Fibroblast of skin of abdomen (primary cell): ENCODE data around the gene CCDC127.

Experiments
- DNase-seq: peaks from one replicate; pipeline ENCODE4 v3.0.0-alpha.2; 2013

Gene CCDC127

DNA sequence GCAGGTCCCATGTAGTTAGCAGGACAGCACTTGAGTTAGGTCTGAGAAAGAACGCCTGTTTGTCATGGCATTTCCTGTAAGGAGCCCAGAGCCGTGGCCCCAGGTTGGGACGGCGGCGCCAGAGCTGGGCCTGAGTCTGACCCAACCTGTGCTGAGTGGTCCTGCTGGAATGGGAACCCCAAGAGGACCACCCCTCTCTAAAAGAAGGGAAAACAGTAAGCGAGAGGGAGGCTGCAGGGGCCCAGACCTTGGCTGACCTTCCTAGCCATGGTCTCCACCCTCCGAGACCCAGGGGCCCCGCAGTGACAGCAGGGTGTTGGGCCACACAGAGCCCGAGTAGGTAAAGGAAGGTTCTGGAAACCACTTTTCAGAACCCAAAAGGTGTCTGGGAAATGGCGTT is 28.5 kb downstream of the CCDC127 start:
- no peak for DNase-seq

DNA sequence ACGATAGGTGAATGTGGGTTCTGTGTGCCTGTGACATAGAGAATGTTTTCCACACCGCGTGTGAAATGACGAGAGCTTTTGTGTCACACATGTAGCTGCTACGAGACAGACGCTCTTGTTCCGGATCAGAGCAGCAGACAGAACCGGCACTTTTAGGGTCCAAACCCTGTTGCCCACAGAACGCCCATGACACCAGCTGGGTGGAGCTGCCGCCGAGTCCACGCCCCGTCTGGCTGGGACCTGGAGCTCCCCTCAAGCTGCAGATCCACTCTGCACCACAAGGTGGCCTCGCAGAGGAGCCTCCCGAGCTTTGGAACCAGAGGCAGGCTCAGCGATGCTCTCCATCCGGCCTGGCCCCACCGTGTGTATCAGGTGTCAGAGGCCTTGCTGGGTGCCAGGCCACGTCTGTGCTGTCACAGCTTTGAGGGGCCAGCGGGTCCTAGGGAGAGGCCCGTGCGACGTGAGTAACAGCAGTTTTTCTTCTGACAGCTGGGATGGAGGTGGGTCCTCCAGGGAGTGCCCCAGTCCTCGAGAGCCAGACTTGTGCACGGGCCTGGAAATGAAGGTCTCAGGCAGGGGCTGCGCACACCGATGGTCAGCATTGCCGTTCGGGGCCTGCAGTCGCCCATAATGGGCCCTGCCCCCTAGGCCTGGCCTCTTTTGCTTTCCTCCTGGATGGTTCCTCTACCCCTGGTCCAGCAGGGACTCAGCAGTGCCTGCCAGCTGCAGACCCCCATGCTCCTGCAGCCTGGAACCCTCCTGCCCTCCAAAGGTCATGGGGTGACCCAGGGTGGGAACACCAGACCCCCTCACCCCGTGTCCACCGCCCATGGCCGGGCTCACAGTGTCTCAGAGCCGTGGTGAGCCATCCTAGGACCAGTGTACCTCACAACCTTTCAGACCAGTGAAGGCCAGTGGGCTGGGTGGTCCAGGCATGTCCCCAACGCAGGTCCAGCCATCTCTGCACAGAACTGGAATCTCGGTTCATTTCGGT is 29.2 kb downstream of the CCDC127 start:
- DNase-seq: peak; percentile 79

DNA sequence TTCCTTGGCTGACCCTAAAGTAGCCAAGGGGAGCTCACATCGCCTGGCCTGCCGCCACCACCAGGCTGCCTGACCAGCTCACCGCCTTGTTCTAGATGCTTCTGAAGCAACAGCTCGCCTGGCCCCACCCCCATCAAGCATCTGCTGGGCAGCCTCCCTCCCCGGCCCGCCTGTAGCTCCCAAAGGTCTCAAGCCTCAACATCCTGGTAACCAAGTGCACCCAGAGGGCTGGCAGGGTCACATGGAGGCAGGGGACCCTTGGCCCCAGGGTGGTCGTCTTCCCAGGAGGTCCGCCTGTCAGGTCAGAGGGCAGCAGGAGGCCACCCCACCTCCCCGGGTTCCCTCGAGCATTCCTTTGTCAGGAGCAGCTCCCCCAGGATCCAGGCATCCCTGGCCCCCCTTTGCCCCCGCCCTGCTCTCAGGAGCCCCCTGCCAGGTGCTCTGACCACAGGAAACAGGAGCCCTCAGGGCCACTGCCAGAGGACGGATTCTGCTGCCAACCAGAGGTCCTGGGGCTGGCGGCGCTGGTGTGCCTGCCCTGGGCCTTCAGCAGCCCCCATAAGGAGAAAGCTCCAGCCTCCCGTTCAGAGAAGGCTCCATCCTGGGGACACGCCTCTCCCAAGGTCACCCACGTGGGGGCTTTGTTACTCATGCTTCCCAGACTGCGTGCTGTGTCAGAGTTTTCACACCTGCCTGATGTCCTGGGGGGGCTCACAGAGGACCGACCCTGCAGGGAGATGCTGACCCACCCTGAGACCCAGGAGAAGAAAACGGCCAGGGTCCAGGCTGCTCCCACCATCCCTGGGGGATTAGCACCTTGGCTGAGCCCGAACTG is 30.1 kb downstream of the CCDC127 start:
- DNase-seq: no peak

DNA sequence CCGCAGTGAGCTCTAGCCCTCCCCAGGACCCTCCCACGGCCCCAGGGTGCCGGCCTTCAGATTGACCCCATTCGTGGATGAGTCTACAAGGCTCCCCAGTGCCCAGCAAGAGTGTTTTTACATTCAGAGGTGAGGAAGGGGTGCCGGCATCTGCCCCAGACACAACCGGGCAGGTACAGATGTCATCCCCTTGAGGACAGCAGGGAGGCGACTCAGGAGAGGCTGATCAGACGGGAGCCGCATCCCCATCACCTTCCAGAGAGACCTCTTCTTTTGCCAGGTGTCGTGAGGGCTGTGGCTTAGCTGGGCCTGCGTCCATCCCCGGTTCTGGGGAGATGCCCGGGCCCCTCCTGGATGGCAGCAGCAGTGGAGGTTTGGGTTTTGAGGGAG is 30.9 kb downstream of the CCDC127 start:
- DNase-seq: no peak

DNA sequence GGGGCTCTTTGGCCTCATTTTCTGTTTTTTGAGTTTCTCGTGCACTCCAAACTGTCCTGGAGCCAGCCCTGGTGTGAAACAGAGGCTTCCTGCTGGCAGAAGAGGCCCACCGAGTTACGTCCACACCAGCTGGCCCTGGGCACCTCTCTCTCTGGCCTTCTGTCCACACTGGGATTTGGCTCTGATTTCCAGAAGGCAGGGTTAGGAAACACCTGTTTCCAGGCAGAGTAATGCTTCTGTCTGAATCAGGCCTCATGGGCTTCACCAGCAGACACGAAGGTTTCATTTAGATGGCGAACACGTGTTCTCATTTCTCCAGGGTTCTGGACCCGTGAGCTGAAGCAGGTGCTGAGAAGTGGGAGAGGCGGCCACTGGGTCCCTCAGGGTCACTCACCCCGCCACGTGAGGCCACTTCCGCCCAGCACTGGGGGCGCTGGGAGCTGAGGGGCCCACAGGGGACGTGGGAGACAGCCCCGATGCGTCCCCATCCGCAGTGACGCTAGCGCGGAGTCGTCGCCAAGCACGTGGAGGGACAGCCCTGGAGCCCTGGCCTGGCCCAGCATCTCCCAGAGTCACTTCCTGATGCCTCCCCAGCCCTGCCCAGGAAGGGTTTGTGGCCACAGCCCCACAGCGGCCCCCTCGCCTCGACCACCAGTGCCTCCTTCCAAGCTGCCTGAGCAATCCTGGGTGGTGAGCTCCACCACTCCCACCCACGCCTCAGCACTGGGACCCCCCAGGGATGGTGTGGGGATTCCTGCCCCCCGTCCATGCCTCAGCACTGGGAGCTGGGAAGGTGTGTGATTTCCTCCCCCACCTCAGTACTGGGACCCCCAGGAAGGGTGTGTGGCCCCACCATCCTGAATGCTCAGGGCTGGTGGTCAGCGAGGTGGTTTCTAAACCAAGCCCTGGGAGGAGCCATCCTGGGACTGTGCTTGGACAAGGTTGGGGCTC is 31.6 kb downstream of the CCDC127 start:
- DNase-seq: no peak

DNA sequence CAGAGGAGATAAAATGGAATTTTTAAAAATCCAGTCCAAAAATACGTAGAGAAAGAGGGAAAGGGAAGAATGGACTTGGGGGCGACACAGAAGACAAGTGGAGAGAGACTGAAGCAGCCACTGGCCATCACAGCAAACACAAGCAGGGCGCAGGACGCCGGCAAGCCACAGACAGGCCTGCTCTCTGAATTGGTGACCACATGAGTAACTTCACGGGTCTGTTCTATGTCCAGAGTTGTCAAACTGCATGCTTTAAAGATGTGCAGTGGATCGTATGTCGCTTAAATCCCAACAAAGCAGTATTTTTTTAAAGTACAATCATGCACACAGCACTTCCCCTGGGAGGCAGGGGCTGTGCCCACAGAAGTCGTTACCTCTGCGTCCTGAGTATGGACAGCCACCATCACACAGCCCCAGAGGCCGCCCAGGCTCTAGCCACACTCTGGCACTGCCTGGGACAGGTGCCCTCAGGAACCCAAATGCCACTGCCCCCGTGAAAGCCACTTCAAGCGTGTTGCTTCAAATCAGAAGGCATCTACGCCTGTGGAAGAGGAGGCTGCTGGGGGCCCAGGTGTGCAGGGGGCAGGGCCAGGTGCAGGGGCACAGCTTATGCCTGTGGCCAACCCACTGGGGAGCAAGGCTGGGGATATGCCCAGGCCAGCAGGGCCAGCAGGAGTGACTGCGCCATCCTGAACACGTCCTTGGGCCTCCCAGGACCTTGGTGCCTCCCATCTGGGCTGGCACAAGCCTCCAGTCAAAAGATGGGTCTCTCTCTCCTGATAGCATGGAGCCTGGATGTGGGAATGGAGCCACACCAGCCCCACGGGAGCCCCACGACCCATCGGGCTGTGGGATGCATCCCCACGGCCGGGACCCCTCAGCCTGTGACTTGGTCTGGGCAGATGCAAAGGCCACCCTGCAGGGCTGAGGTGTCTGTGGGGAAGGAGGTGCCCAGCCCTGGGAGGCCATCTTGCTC is 32.6 kb downstream of the CCDC127 start:
- no peak for DNase-seq

DNA sequence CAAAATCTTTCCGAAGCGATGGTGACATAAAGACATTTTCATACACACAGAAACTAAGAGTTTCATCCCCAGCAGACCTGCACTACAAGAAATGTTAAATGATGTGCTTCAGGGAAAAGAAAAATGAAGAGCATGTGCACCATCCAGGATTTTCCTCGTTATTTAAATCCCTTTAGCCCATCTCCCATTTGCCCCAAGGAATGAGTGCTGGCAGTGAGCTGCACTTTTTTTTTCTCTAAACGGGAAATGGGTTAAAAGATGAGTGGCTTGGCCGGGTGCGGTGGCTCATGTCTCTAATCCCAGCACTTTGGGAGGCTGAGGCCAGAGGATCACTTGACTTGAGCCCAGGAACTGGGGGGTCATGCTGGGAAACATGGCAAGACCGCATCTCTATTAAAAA is 33.5 kb downstream of the CCDC127 start:
- no peak for DNase-seq

DNA sequence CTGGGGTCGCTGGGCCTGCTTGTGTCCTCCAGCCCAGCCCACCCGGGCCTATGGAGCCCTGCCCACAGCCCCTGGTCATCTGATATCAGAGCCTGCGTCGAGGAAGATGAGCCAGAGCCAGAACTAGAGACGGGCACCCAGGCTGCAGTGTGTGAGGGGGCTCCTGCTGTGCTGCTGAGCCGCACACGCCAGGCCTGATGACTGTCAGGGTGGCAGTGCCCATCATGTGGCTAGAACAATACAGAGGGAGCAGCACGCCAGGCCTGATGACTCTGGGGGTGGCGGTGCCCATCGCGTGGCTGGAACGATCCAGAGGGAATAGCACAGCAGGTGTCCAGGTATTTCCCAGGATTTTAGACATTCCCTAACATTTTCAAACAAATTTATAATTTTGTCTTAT is 35.8 kb downstream of the CCDC127 start:
- no peak for DNase-seq

DNA sequence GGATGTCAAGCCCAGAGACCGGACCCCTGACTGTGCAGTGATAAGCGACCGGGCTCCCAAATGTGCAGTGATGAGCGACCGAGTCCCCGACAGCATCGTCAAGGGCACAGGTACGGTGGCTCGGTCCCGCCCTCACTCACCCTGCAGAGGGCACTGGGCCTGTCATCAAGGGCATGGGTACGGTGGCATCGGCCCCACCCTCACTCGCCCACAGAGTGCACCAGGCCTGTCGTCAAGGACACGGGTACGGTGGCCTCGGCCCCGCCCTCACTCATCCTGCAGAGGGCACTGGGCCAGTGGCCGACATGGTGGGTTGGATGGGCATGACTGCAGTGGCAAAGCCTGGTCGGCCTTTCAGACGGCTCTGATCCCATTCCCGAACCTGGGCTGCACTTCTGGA is 36.4 kb downstream of the CCDC127 start:
- DNase-seq: no peak

DNA sequence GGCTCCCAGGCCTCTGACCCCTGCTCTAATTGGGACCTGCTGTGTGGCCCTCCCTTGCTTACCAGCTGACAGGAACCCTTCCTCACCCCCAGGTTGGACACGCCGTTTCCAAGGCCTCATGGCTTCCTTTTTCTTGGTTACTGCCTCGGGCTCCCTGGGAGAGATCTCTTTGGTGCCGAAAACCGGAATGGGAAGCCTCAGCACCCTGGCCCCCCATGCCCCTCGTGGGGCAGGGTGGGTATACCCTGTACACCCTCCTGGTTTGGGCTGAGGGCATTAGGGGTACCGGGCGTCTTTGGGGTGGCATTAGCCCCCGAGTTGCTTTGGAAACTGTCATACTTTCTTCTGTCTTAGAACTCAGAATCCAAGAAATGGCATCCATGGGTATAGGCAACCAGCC is 36.8 kb downstream of the CCDC127 start:
- DNase-seq: no peak

DNA sequence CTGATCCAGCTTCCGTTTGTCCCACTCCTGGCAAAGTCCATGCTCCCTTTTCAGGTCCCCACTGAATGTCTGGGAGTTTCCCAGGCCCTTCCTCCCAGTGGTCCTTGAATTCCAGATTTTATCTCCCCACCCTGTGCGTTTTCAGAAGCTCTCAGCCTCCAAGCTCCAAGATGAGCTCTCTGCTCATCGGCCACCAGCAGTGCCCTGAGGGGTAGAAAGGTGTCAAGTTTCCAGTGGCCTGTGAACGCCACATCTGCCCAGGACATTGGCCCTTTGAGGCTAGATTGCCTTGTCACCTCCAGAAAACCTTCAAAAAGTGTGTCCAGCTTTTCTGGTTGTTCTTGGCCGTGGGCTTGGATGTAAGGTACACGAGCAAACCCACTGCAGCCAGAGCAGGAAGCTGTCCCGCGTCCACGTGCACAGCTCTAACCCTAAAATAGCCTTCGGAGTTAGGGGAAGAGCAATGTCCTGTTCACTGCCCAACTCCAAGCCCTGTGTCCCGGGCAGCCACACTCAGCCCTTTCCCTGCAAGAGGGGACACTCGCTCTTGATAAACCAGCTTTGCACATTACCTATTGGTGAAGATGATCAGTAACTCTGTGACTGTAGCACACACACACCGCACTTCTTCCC is 37.6 kb downstream of the CCDC127 start:
- no peak for DNase-seq

DNA sequence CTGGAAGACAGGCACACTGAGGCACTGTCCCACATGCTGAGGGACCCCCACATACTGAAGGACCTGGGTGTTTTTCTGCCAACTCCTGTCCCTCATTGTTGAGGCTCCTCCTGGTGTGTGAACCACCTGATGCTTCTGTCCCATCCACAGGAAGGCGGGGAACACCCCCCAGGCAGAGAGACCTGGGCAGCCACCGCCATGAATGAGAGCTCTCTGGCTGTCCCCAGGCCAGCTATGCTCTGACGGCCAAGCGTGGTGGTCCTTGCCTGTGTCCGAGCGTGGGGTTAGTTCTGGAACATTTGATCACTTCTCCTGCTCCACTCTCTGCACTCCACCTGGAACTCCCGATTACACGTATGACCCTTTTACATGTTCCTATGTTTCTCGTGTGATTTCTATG is 38.6 kb downstream of the CCDC127 start:
- no peak for DNase-seq

DNA sequence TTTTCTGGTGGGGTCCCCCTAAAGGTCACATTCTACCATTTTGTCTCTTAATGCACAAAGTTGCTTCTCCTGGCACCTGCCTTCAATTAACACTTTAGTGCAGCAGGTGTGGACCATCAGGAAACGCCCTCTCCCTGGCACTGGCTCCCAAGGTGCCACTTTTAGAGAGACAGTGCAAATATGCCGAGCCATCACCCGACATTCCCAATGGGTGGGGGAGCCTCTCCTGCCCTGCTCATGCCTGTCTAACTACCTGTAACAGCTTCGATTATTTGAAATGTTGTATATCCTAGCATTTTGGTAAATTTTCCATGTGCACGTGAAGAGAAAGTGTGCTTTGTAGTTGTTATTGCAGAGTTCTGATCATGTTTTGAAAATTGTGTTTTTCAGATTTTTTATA is 39.8 kb downstream of the CCDC127 start:
- no peak for DNase-seq

DNA sequence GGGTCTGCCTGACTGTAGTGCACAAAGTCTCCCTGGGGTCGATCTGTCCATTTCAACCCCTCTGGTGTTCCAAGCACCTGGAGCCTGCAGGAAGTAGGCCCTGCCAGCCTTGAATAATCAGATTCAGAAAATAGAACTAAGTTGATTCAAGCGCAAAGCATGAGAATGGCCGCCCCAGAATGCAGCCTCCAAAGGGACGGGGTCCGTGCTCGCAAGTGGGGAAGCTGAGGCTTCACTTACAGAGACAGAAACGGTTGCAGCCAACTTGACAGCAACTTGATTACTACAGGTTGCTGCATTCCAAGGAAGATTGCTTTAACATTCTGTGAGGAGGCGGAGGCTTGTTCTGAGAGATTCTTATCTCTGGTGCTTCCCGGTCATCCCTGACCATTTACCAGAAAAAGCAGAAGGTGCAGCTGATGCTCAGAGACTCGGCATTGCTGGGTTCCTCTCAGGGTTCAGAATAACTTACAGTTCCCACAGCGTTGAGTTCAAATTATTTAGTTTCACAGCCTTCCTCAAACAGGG is 41.6 kb downstream of the CCDC127 start:
- no peak for DNase-seq

DNA sequence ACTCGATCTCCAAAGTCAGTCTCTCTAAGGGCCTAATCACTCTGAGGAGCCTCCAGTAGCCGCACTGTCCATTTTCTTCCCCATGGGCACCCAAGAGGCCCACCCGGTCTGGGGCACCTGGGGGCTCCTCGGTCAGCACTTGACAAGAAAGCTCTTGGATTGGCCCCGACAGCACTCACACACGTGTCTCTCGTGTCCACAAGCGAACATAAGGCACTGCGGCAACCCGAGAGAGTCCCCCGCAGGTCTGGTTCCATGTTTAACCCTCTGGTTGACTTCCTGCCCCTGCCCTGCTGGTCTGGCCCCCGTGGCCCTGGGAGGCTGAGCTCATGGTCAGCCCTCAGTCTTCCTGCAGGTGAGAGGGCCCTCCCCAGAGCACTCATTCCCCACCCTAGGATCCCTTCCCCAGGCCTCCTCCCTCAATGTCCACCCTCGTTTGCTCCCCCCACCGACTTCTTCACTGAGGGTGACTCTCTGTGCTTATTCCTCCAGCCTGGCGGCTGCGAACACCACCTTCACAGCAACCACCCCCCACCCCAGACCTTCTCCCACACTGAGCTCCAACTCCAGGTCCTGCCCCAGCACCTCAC is 43.0 kb downstream of the CCDC127 start:
- no peak for DNase-seq

DNA sequence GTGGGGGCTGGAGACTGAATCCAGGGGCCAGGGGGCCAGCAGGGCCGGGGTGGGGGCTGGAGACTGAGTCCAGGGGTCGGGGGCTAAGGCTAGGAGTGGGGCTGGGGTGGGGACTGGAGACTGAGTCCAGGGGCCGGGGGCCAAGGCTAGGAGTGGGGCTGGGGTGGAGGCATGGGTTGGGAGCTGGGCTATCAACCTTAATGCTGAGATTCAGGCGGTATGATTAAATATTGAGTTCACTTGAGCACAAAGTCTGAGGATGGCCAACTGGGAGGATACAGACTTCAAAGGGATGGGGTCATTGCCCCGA is 43.7 kb downstream of the CCDC127 start:
- no peak for DNase-seq

DNA sequence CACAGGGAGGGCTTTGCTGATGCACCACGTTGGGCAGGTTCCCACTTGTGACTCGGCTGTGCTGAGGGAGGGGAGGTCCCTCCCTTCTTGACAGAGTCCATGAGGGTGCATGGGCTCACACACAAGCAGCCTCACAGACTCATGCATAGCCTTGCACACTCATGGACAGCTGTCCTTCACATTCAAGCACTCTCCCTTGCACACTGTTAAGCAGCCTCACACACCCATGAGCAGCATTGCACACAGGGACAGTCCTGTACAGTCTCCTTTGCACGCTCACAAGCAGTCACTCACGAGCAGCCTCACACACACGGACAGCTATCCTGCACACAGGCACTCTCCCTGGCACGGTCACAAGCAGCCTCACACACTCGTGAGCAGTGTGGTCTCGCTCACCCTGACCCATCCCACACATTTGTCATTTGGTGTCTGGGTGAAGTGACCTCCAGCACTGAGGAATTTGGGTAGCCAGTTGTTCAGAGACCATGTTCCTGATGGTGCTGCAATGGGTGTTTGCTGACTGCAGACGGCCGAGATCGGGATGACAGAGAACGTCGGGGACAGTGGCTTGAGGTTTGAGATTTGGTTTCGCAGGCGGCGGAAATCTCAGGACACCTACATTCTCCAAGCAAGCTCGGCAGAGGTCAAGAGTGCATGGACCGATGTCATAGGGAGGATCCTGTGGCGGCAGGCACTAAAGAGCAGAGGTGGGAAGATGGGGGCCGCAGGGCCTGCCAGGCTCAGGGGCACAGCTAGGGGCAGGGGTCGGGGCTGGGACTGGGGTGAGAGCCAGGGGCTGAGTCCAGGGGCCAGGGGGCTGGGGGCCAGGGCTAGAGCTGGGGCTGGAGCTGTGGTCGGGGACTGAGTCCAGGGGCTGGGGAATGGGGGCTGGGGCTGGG is 44.3 kb downstream of the CCDC127 start:
- no peak for DNase-seq

DNA sequence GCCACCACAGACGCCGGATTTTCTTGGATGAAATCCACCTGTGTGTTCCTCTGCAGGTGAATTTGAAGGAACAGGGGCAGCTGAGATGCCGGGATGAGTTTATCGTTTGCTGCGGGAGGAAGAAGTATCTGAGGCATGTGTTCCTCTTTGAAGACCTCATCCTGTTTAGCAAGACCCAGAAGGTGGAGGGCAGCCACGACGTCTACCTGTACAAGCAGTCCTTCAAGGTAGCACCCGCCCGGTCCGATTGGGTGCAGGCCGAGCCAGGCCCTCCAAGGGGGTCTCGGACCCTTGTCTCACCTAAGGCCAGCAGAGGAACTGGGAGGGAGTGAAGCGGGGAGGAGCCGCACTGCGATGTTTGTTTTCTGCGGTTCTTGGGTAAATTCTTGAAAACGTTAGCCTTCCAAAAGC is 45.1 kb downstream of the CCDC127 start:
- no peak for DNase-seq

DNA sequence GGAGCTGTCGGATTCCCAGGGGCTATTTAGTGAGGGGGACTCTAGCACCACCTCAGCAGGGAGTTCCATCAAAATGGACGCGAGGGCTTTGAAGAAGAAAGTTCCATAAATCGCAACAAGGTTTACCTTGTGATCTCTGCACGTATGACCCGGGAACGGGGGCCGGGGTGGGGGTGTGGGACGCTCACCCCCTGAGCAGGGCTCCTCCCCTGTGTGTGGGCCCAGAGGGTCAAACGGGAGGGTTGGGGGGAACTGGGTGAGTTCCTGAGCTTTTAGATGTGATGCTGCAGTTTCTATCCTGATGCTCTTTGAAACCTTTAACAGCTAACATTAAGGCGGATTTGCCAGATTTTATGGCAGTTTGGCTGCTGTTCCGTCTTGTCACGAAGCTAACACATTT is 45.5 kb downstream of the CCDC127 start:
- no peak for DNase-seq
